Femur (tissue), 1 donor: Measurements from ENCODE around the gene SHOX.
"Not testable (repeated sequence)": the region's sequence is repeated elsewhere in the genome, so short reads cannot be mapped to it uniquely, and the experiment has no call there.

ENCODE experiments used
- DNase-seq: peaks from one replicate; pipeline ENCODE4 v3.0.0-alpha.2; 2017

The SHOX gene

DNA sequence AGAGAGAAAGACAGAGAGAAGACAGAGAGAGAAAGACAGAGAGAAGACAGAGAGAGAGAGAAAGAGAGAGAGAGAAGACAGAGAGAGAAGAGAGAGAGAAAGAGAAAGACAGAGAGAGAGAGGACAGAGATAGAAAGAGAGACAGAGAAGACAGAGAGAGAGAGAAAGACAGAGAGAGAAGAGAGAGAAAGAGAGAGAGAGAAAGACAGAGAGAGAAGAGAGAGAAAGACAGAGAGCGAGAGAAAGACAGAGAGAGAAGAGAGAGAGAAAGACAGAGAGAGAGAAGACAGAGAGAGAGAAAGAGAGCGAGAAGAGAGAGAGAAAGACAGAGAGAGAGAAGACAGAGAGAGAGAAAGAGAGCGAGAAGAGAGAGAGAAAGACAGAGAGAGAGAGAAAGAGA is 7.8 kb upstream of the SHOX start:
- not testable (repeated sequence) for DNase-seq

DNA sequence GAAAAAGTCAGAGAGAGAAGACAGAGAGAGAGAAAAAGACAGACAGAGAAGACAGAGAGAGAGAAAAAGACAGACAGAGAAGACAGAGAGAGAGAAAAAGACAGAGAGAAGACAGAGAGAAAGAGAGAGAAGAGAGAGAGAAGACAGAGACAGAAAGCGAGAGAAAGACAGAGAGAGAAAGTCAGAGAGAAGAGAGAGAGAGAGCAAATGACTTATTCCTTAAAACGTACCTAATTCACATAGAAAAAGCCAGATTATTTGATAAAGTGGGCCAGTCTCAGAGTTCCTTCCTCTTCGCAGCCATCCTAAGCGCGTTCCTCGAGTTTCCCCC is 7.4 kb upstream of the SHOX start:
- DNase-seq = no peak

DNA sequence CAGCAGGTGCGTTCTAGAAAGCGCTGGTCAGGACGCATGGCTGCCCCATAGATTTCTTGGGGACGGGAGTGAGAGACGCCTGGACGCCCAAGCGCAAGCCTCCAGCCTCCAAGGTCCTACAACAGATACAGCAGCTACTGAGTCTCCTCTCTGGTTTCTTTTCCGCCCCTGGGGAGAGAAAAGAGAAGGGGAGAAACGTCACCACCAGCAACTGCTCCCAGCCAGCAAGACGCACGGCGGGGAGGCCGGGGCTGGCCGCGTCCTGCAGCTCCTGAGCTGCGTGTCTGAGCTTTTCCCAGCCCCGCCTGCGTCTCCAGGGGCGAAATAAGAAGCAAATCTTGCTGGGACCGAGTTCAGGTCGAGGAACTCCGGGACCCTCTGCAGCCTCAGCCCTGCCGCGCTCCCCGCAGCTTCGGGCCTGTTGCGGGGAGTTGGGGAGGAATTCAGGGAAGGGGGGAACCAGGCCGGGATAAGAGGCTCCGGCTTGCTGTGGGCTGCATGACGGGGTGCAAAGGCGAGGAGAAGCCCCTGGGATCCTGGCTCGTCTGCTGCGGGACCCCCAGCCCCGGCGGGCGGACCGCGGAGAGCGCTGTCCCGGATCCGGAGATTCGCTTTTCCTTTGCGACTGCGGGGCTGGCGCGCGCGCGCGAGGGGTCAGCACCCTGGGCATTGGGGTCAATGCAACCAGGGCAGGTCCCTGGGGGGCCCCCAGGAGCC is 6.8 kb upstream of the SHOX start:
- peak; percentile 42 for DNase-seq

DNA sequence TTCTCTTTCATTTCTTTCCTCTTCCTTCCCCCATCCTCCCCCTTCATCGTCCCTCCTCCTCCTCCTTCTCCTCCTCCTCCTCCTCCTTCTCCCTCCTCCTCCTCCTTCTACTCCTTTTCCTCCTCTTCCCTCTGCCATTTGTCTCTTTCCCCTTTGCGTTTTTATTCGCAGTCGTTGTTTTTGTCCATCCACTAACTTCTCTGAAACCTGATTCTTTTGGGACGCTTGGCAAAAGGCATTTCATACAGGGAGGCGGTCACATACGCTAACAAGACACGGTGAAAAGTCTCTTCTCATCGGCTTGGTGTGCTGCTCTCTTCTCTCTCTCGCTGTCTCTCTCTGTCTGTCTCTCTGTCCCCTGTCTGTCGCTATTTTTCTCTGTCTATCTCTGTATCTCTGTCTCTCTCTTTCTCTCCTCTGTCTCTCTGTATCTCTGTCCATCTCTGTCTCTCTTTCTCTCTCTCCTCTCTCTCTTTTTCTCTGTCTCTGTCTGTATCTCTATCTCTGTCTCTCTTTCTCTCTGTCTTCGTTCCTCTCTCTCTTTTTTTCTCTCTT is 5.4 kb upstream of the SHOX start:
- peak; percentile 38 for DNase-seq

DNA sequence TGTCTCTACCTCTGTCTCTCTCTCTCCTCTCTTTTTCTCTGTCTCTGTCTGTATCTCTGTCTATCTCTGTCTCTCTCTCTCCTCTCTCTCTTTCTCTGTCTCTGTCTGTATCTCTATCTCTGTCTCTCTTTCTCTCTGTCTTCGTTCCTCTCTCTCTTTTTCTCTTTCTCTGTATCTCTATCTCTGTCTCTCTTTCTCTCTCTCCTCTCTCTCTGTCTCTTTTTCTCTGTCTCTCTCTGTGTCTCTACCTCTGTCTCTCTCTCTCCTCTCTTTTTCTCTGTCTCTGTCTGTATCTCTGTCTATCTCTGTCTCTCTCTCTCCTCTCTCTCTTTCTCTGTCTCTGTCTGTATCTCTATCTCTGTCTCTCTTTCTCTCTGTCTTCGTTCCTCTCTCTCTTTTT is 4.5 kb upstream of the SHOX start:
- not testable (repeated sequence) for DNase-seq

DNA sequence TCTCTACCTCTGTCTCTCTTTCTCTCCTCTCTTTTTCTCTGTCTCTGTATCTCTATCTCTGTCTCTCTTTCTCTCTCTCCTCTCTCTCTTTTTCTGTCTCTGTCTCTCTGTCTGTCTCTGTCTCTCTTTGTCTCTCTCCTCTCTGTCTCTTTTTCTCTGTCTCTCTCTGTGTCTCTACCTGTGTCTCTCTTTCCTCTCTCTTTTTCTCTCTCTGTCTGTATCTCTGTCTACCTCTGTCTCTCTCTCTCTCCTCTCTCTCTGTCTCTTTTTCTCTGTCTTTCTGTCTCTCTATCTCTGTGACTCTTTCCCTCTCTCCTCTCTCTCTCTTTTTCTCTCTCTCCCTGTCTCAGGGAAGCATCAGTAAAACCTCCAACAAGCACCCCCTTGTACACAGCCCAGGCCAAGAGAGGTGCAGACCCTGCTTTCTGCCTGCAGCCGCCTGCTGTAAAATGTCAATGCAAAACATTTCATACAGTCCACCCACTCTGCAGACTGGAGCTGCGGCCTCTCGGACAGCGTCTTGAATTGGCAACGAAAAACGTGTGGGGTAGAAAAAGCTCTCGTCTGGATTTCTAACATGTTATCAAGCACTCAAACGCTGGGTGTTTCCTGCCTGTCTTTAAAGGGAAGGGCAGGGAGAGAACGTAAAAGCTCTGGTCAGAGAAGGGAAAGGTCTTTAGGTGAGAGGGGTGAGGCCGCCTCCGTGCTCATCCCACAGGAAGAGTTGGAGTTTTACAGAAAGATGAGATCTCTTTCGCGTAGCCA is 3.7 kb upstream of the SHOX start:
- peak; percentile 41 for DNase-seq

DNA sequence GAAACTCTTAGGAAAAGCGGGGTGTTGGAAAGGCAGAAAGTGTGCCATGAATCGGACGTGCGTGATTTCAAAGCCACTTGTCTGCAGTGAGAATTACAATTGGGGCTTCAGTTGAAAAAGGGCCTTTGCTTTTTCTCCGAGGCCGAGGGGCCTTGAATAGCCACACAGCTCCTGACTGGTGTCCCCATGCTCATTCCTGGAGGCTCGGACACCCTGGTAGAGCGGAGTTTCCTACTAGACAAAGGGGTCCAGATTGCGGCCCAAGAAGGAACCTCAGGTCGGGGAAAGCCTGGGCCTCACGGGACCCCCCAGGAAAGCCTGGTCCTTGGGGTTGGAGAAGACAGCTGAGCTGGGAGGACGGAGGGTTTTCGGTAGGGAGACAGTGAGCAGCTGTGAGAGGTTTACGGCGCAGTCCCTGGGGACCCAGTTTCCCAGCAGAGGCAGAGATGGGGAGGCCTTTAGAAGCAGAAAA is 3.0 kb upstream of the SHOX start:
- peak; percentile 22 for DNase-seq

DNA sequence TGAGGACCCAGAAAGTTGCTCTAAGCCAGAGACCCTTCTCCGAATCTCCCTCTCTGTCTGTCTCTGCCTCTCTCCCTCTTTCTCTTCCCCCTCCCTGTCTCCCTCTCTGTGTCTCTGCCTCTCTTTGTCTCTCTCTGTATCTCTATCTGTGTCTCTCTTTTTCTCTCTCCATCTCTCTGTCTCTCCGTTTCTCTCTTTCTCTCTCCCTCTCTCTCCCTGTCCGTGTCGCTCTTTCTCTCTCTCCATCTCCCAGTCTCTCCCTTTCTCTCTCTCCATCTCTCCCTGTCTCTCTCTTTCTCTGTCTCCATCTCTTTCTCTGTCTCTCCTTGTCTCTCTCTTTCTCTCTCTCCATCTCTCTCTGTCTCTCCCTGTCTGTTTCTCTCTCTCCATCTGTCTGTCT is 2.6 kb upstream of the SHOX start:
- no peak for DNase-seq

DNA sequence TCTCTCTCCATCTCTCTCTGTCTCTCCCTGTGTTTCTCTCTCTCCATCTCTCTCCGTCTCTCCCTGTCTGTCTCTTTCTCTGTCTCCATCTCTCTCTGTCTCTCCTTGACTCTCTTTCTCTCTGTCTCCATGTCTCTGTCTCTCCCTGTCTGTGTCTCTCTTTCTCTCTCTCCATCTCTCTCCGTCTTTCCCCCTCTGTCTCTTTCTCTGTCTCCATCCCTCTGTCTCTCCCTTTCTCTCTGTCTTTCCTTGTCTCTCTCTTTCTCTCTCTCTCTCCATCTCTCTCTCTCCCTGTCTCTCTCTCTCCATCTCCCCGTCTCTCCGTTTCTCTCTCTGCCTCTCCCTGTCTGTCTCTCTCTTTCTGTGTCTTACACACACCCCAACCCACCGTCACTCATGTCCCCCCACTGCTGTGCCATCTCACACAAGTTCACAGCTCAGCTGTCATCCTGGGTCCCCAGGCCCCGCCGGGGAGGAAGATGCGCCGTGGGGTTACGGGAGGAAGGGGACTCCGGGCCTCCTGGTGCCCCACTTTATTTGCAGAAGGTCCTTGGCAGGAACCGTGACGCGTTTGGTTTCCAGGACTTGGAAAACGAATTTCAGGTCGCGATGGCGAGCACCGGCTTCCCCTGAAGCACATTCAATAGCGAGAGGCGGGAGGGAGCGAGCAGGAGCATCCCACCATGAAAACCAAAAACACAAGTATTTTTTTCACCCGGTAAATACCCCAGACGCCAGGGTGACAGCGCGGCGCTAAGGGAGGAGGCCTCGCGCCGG is 1.2 kb upstream of the SHOX start:
- DNase-seq = peak; percentile 37

DNA sequence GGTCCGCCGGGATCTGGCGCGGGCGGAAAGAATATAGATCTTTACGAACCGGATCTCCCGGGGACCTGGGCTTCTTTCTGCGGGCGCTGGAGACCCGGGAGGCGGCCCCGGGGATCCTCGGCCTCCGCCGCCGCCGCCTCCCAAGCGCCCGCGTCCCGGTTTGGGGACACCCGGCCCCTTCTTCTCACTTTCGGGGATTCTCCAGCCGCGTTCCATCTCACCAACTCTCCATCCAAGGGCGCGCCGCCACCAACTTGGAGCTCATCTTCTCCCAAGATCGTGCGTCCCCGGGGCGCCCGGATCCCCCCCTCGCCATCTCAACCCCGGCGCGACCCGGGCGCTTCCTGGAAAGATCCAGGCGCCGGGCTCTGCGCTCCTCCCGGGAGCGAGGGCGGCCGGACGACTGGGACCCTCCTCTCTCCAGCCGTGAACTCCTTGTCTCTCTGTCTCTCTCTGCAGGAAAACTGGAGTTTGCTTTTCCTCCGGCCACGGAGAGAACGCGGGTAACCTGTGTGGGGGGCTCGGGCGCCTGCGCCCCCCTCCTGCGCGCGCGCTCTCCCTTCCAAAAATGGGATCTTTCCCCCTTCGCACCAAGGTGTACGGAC is 482 bp upstream of the SHOX start:
- no peak for DNase-seq

DNA sequence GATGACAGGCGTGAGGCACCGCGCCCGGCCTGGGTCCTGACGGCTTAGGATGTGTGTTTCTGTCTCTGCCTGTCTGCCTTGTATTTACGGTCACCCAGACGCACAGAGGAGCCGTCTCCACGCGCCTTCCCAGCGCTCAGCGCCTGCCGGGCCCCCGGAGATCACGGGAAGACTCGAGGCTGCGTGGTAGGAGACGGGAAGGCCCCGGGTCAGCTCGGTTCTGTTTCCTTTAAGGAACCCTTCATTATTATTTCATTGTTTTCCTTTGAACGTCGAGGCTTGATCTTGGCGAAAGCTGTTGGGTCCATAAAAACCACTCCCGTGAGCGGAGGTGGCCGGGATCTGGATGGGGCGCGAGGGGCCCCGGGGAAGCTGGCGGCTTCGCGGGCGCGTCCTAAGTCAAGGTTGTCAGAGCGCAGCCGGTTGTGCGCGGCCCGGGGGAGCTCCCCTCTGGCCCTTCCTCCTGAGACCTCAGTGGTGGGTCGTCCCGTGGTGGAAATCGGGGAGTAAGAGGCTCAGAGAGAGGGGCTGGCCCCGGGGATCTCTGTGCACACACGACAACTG is 1.3 kb downstream of the SHOX start:
- no peak for DNase-seq

DNA sequence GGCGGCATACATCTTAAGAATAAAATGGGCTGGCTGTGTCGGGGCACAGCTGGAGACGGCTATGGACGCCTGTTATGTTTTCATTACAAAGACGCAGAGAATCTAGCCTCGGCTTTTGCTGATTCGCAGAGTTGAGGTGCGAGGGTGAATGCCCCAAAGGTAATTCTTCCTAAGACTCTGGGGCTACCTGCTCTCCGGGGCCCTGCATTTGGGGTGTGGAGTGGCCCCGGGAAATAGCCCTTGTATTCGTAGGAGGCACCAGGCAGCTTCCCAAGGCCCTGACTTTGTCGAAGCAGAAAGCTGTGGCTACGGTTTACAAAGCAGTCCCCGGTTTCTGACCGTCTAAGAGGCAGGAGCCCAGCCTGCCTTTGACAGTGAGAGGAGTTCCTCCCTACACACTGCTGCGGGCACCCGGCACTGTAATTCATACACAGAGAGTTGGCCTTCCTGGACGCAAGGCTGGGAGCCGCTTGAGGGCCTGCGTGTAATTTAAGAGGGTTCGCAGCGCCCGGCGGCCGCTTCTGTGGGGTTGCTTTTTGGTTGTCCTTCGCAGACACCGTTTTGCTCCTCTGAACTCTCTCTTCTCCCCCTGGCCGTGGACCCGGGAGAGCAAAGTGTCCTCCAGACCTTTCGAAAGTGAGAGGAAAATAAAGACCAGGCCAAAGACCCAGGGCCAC is 1.9 kb downstream of the SHOX start:
- DNase-seq = peak; percentile 29

DNA sequence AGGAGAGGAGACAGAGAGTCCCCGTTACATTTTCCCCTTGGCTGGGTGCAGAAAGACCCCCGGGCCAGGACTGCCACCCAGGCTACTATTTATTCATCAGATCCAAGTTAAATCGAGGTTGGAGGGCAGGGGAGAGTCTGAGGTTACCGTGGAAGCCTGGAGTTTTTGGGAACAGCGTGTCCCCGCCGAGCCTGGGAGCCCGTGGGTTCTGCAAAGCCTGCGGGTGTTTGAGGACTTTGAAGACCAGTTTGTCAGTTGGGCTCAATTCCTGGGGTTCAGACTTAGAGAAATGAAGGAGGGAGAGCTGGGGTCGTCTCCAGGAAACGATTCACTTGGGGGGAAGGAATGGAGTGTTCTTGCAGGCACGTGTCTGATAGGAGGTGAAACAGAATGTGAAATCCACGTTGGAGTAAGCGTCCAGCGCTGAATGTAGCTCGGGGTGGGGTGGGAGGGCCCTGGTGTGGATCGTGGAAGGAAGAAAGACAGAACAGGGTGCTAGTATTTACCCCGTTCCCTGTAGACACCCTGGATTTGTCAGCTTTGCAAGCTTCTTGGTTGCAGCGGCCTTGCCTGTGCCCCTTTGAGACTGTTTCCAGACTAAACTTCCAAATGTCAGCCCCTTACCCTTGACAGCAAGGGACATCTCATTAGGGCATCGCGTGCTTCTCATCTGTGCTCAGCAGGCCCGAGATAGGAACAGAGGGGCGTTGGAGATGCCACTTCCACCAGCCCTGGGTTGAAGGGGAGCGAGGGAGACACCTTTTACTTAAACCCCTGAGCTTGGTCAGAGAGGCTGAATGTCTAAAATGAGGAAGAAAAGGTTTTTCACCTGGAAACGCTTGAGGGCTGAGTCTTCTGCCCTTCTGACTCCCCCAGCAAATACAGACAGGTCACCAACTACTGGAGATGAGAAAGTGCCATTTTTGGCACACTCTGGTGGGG is 2.7 kb downstream of the SHOX start:
- peak; percentile 19 for DNase-seq

DNA sequence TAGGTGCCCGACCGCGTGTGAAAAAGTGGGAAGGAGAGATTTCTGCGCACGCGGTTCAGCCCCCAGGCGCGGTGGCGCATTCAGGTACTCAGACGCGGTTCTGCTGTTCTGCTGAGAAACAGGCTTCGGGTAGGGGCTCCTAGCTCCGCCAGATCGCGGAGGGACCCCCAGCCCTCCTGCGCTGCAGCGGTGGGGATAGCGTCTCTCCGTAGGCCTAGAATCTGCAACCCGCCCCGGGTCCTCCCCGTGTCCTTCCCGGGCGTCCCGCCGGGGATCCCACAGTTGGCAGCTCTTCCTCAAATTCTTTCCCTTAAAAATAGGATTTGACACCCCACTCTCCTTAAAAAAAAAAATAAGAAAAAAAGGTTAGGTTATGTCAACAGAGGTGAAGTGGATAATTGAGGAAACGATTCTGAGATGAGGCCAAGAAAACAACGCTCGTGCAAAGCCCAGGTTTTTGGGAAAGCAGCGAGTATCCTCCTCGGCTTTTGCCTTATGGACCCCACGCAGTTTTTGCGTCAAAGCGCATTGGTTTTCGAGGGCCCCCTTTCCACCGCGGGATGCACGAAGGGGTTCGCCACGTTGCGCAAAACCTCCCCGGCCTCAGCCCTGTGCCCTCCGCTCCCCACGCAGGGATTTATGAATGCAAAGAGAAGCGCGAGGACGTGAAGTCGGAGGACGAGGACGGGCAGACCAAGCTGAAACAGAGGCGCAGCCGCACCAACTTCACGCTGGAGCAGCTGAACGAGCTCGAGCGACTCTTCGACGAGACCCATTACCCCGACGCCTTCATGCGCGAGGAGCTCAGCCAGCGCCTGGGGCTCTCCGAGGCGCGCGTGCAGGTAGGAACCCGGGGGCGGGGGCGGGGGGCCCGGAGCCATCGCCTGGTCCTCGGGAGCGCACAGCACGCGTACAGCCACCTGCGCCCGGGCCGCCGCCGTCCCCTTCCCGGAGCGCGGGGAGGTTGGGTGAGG is 3.7 kb downstream of the SHOX start:
- no peak for DNase-seq

DNA sequence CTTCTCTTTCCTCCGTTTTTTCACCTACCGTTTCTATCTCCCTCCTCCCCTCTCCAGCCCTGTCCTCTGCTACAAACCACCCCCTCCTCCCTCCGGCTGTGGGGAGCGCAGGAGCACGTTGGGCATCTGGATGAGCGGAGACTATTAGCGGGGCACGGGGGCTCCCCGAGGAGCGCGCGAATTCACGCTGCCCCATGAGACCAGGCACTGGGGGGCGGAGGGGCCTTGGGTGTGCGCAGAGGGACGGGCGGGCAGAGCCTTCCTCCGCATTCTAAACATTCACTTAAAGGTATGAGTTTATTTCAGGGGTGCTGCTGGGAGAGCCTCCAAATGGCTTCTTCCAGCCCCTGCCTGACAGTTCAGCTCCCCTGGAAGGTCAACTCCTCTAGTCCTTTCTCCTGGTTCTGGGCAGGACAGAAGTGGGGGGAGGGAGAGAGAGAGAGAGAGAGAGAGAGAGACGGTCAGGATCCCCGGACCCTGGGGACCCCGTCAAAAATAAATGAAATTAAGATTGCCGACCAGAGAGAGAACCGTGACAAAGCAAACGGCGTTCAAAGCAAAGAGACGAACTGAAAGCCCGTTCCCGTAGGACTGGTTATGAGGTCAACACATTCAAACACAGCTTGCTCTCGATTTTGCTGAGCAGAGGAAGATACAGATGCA is 5.0 kb downstream of the SHOX start:
- no peak for DNase-seq

DNA sequence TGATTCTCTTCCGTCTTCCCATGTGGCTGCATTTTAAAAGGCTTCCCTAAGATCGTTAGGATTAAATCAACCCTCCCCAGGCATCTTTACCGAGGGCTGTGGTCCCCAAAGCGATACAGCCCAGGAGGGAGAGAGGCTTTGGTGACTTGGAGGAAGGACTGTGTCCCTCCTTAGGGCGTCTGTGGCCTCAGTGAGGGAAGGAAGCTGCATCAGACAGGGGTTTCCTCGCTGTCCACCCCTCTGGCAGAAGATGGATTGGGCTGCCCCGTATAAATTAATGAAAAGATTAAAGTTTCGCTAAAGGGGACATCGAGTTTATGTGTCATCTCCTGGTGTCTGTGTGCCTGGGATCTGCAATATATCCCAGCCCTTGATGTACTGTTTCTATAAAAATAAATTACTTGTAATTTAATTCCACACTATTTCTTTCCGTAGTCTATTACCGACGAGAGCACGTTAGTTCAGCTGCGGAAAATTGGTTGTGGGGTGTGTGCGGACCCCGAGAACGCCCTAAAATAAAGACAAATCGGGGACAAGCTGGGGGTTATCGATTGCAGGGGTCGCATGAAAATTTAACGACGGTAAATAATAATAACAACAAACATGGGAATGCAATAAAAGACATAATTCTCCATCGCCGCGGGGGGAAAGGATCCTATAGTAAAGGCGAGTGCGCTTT is 6.5 kb downstream of the SHOX start:
- DNase-seq = peak; percentile 19

DNA sequence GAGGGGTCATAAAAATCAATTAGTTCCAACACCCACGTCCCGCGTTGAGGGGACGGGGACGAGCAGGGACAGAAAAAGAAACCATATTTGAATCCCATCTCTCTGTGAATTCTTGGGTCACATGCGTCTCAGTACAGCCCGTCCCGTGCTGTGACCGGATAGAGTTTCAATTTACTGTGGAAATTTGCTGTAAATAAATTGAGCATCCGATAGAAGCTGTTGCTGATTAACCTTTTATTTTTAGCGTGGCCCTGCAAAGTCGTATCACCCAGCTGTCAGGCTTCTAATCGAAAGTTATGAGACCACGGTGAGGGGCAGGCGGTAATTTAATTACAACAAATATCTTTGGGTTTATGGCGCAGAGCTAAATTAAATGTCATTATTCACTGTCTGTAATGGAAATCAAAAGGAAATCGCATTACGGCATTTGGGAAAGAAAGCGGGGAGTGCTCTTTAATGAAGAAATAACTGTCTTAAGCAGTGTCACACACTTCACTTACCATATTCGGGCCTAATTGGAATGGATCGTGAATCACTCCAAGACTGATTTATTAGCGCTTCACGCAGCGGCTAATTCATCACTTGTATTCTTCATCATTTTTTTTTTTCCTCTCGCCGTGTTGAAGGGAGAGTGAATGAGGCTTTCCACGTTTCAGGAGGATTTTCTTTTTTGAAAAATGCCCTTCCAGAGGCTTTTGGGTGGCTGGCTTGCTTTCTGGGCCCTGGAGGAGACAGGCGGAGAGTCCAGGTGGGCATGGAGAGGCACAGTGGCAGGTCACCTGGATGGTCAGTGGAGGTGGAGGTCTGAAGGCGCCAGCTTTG is 7.3 kb downstream of the SHOX start:
- DNase-seq = no peak
